ACC112 (cell line): ENCODE results near the gene NOM1.
A peak's percentile ranks its signal among the peaks of the same experiment; 100 is the strongest.
"Not testable (repeated sequence)": the region's sequence is repeated elsewhere in the genome, so short reads cannot be mapped to it uniquely, and the experiment has no call there.

Experiments used
- H2AFZ ChIP-seq: fragments of 200-600 bp; sonication (generic); one replicate; pipeline ENCODE4 v1.6.0; 2017; ENCODE audit warnings: antibody characterized with exemption, low read length; ENCODE audit not compliant: unreplicated experiment
- H3K27ac ChIP-seq: fragments of 200-600 bp; sonication (generic); 2 replicates; pipeline ENCODE4 v1.5.1; 2014; ENCODE audit warnings: low read depth, mild to moderate bottlenecking, antibody characterized with exemption, low read length, moderate library complexity
- H3K27me3 ChIP-seq: fragments of 200-600 bp; sonication (generic); 2 replicates; pipeline ENCODE4 v1.6.1; 2014; ENCODE audit warnings: mild to moderate bottlenecking, antibody characterized with exemption, low read length, moderate library complexity, mixed read lengths; ENCODE audit not compliant: insufficient read depth
- H3K36me3 ChIP-seq: fragments of 200-600 bp; sonication (generic); 2 replicates; pipeline ENCODE4 v1.6.1; 2016; ENCODE audit warnings: mild to moderate bottlenecking, antibody characterized with exemption, low read length, moderate library complexity, mixed read lengths; ENCODE audit not compliant: insufficient read depth
- H3K4me1 ChIP-seq: fragments of 200-600 bp; sonication (generic); one replicate; pipeline ENCODE4 v1.6.1; 2016; ENCODE audit warnings: low read length, mixed read lengths; ENCODE audit not compliant: insufficient read depth, unreplicated experiment, control insufficient read depth
- H3K4me3 ChIP-seq: fragments of 200-600 bp; sonication (generic); 2 replicates; pipeline ENCODE4 v1.5.1; 2014; ENCODE audit warnings: mild to moderate bottlenecking, low read depth, low read length
- H3K79me2 ChIP-seq: fragments of 200-600 bp; sonication (generic); one replicate; pipeline ENCODE4 v1.6.0; 2016; ENCODE audit warnings: low read length; ENCODE audit not compliant: control insufficient read depth, unreplicated experiment, insufficient read depth

Gene NOM1

GRCh38 chr7:156920487-156921373 is 28.8 kb upstream of the NOM1 start:
- not testable (repeated sequence) for H3K4me3 ChIP-seq

GRCh38 chr7:156922304-156922703 is 27.2 kb upstream of the NOM1 start:
- not testable (repeated sequence) for H3K4me1 ChIP-seq, H3K36me3 ChIP-seq, H3K4me3 ChIP-seq, H3K27me3 ChIP-seq, H3K79me2 ChIP-seq, H2AFZ ChIP-seq, H3K27ac ChIP-seq

More at GRCh38 chr7:156920487-156921373, 28.8 kb upstream of the NOM1 start:
- H3K79me2 ChIP-seq, H3K27ac ChIP-seq, H2AFZ ChIP-seq, H3K36me3 ChIP-seq, H3K4me1 ChIP-seq: not testable (repeated sequence)
- H3K27me3 ChIP-seq = peaks cover 10% of the 10 kb centered on the region

GRCh38 chr7:156925821-156926220 is 23.7 kb upstream of the NOM1 start:
- H3K27me3 ChIP-seq, H2AFZ ChIP-seq, H3K36me3 ChIP-seq, H3K27ac ChIP-seq, H3K4me3 ChIP-seq, H3K4me1 ChIP-seq, H3K79me2 ChIP-seq: not testable (repeated sequence)

GRCh38 chr7:156927571-156928405 is 21.7 kb upstream of the NOM1 start:
- Histone ChIP-seq H3K4me1 (peaks cover 13% of the 10 kb centered on the region), H3K27ac (no peak overlapping the region)

GRCh38 chr7:156928406-156928747 is 21.1 kb upstream of the NOM1 start:
- Histone ChIP-seq H3K36me3 (no peaks in the 10 kb centered on the region), H3K27me3 (no peaks in the 10 kb centered on the region), H3K4me3 (no peak overlapping the region), H3K27ac (no peak overlapping the region), H2AFZ (no peak overlapping the region), H3K79me2 (no peaks in the 10 kb centered on the region), H3K4me1 (peaks cover 13% of the 10 kb centered on the region)

More at GRCh38 chr7:156927571-156928405, 21.7 kb upstream of the NOM1 start:
- H3K4me3 ChIP-seq = no peak overlapping the region
- H2AFZ ChIP-seq = no peak overlapping the region
- no peaks in the 10 kb centered on the region for H3K36me3 ChIP-seq
- no peaks in the 10 kb centered on the region for H3K79me2 ChIP-seq
- H3K27me3 ChIP-seq = no peaks in the 10 kb centered on the region

GRCh38 chr7:156929789-156930539 is 19.5 kb upstream of the NOM1 start:
- no peak overlapping the region for H3K27ac ChIP-seq
- H2AFZ ChIP-seq = no peak overlapping the region
- peaks cover 13% of the 10 kb centered on the region for H3K4me1 ChIP-seq
- no peaks in the 10 kb centered on the region for H3K79me2 ChIP-seq
- H3K36me3 ChIP-seq = no peaks in the 10 kb centered on the region
- no peak overlapping the region for H3K4me3 ChIP-seq
- no peaks in the 10 kb centered on the region for H3K27me3 ChIP-seq

GRCh38 chr7:156932006-156932405 is 17.5 kb upstream of the NOM1 start:
- Histone ChIP-seq H3K27me3 (no peaks in the 10 kb centered on the region), H2AFZ (peak overlapping the region; percentile 40), H3K79me2 (no peaks in the 10 kb centered on the region), H3K36me3 (no peaks in the 10 kb centered on the region), H3K4me3 (no peak overlapping the region), H3K4me1 (peaks cover 12% of the 10 kb centered on the region), H3K27ac (no peak overlapping the region)

- Histone ChIP-seq H3K27ac (no peak overlapping the region), H3K36me3 (no peaks in the 10 kb centered on the region), H3K79me2 (no peaks in the 10 kb centered on the region), H3K27me3 (no peaks in the 10 kb centered on the region), H3K4me3 (no peak overlapping the region), H2AFZ (no peak overlapping the region), H3K4me1 (peaks cover 4% of the 10 kb centered on the region)
Measured at GRCh38 chr7:156935250-156935649, 14.3 kb upstream of the NOM1 start.

- not testable (repeated sequence) for H3K27me3 ChIP-seq, H3K4me3 ChIP-seq, H3K36me3 ChIP-seq, H2AFZ ChIP-seq, H3K4me1 ChIP-seq, H3K79me2 ChIP-seq, H3K27ac ChIP-seq
Measured at GRCh38 chr7:156936766-156937165, 12.7 kb upstream of the NOM1 start.

- Histone ChIP-seq H3K27me3 (peaks cover 28% of the 10 kb centered on the region), H3K4me1 (no peaks in the 10 kb centered on the region), H2AFZ (no peak overlapping the region), H3K79me2 (no peaks in the 10 kb centered on the region), H3K27ac (no peak overlapping the region), H3K36me3 (no peaks in the 10 kb centered on the region), H3K4me3 (no peak overlapping the region)
Measured at GRCh38 chr7:156940421-156941122, 8.9 kb upstream of the NOM1 start.
